Right lobe of liver (tissue), 4 donors: ENCODE measurements around the gene DDC.

Experiments
- CTCF ChIP-seq, 4 donors: fragments of 200-600 bp in 3 of 4; fragments of 450-650 bp in 1 of 4; IDR thresholded peaks; one replicate each; pipeline versions ENCODE4 v1.5.1 to v1.8.0; 2016 to 2022; ENCODE audit warnings: antibody characterized with exemption in 4 of 4, mild to moderate bottlenecking in 2 of 4
- POLR2A ChIP-seq: fragments of 450-650 bp; IDR thresholded peaks from one replicate; pipeline ENCODE4 v1.6.1; 2017; ENCODE audit warnings: antibody characterized with exemption, mild to moderate bottlenecking
- donor health status: DM: no; HTN: no; CAD: no.
- donor health status: DM: no; HTN: no; CAD: no.
- donor health status: DM: no; HTN: yes; CAD: no.

- TF ChIP-seq POLR2A: no peak
- TF ChIP-seq CTCF (IDR thresholded peaks at IDR 0.05): no peak
Observed at GRCh38 chr7:50448823-50449222, 116.4 kb downstream of the DDC start.
